T-cell (primary cell): ENCODE measurements around the gene TBX15. TPM values are rescaled to one million over a fixed set of nuclear protein-coding genes. Genes with fewer than 3 reads are reported as not detected.

Experiments used
- ATAC-seq, 4 experiments: fragments of 200-7000 bp in 3 of 4; fragments of 150-1000 bp in 1 of 4; cut with Tn5 transposase; replicated peaks in 1 of 4; 1 replicate in 3 of 4; 2 replicates in 1 of 4; pipeline ENCODE4 v1.10.0; 2021; ENCODE audit warnings: moderate library complexity in 3 of 4, mild to moderate bottlenecking in 2 of 4, moderate number of reproducible peaks in 1 of 4
- CTCF ChIA-PET, 2 donors: fragments of 300-600 bp; sonication (Branson Sonifier 250); formaldehyde crosslinking; loops; one replicate each; lab custom pipeline; 2022; ENCODE audit warnings: antibody characterized with exemption in 2 of 2; lab: Charles Lee
- POLR2A ChIA-PET, 2 donors: fragments of 300-600 bp; sonication (Branson Sonifier 250); formaldehyde crosslinking; loops; one replicate each; lab custom pipeline; 2022; ENCODE audit warnings: antibody characterized with exemption in 2 of 2; lab: Charles Lee
- DNase-seq, 35 experiments: peaks; one replicate each; pipeline versions ENCODE4 v3.0.0 to v3.0.0-alpha.2; 2013 to 2023
- H3K27ac ChIP-seq: one replicate; pipeline ENCODE4 v1.5.1; 2013; ENCODE audit warnings: low read length
- H3K27me3 ChIP-seq, 2 experiments: replicated peaks in 1 of 2; 1 replicate in 1 of 2; 2 replicates in 1 of 2; pipeline versions ENCODE4 v1.6.1 to v1.7.0; 2013; ENCODE audit warnings: low read length in 1 of 2, mixed read lengths in 1 of 2; ENCODE audit not compliant: control insufficient read depth in 2 of 2, insufficient read depth in 2 of 2; ENCODE audit errors: extremely low read depth in 1 of 2
- H3K36me3 ChIP-seq, 2 donors: 1 replicate in 1 of 2; 2 replicates in 1 of 2; pipeline versions ENCODE4 v1.6.1 to v1.7.0; 2013; ENCODE audit warnings: low read length in 1 of 2; ENCODE audit not compliant: control insufficient read depth in 2 of 2, insufficient read depth in 1 of 2; ENCODE audit errors: extremely low read depth in 1 of 2
- H3K4me1 ChIP-seq, 2 experiments: 1 replicate in 1 of 2; 2 replicates in 1 of 2; pipeline versions ENCODE4 v1.6.1 to v1.7.0; 2013; ENCODE audit warnings: low read length in 2 of 2, mixed read lengths in 1 of 2; ENCODE audit not compliant: insufficient read depth in 2 of 2, control insufficient read depth in 1 of 2; ENCODE audit errors: extremely low read depth in 1 of 2
- H3K4me3 ChIP-seq, 2 donors: 1 replicate in 1 of 2; 2 replicates in 1 of 2; pipeline versions ENCODE4 v1.5.1 to v1.7.0; 2013; ENCODE audit warnings: mild to moderate bottlenecking in 2 of 2, low read length in 1 of 2, moderate library complexity in 1 of 2; ENCODE audit not compliant: control insufficient read depth in 1 of 2; ENCODE audit errors: extremely low read depth in 1 of 2
- H3K9me3 ChIP-seq: 2 replicates; pipeline ENCODE4 v1.7.0; 2013
- H3K27ac Mint-ChIP-seq, 2 donors: one replicate each; pipeline ENCODE4 v1.8.0; 2020 to 2021; ENCODE audit warnings: mild to moderate bottlenecking in 2 of 2, mixed read lengths in 2 of 2
- H3K27me3 Mint-ChIP-seq, 2 donors: one replicate each; pipeline ENCODE4 v1.8.0; 2021 to 2022; ENCODE audit warnings: mixed read lengths in 2 of 2
- H3K36me3 Mint-ChIP-seq: one replicate; pipeline ENCODE4 v1.8.0; 2021; ENCODE audit warnings: mixed read lengths
- H3K4me1 Mint-ChIP-seq, 3 donors: one replicate each; pipeline ENCODE4 v1.8.0; 2020 to 2022; ENCODE audit warnings: mixed read lengths in 3 of 3, mild to moderate bottlenecking in 1 of 3
- H3K4me3 Mint-ChIP-seq, 3 donors: one replicate each; pipeline ENCODE4 v1.8.0; 2020 to 2022; ENCODE audit warnings: mild to moderate bottlenecking in 3 of 3, mixed read lengths in 3 of 3, moderate library complexity in 3 of 3
- H3K9me3 Mint-ChIP-seq, 3 donors: one replicate each; pipeline ENCODE4 v1.8.0; 2020 to 2022; ENCODE audit warnings: mixed read lengths in 3 of 3
- WGBS: methylation state at CpG from one replicate; pipeline ENCODE4 v1.1.5; 2013; ENCODE audit warnings: missing lambda C conversion rate; ENCODE audit not compliant: insufficient coverage; 5-methylcytosine and 5-hydroxymethylcytosine counted together
- total RNA-seq, 35 experiments: library from RNA in 6 of 35; stranded (reverse) in 6 of 35; fragments of 120-200 nt in 1 of 35; gene quantifications; one replicate each; pipeline versions ENCODE4 v1.2.1 to v1.2.4 and lab custom pipeline; 2013 to 2026

Gene TBX15
- total RNA-seq, 5 donors from 2014 or later (not counting 1 experiment from before 2014, with no cell fraction given) = 0.12 TPM; not detected in 4

- CTCF ChIA-PET = no interaction called here
- Mint-ChIP-seq H3K4me3 (peak overlapping the region in 1 of 3 donors; percentile 69), H3K4me1 (peaks cover 8 to 12% (median 10%) of the 10 kb centered on the region in 3 donors), H3K36me3 (peaks cover 10% of the 10 kb centered on the region), H3K27ac (no peak overlapping the region), H3K9me3 (peaks cover 9 to 22% (median 18%) of the 10 kb centered on the region in 3 donors), H3K27me3 (peaks cover 75 to 82% of the 10 kb centered on the region in 2 donors)
- ATAC-seq (peak in 1 of 4 experiments; percentile 17), DNase-seq (no peak)
- no peak overlapping the region for H3K27ac ChIP-seq
- peaks cover 35 to 47% of the 10 kb centered on the region in 2 experiments for H3K27me3 ChIP-seq
- peaks cover 0 to 13% of the 10 kb centered on the region in 2 experiments for H3K4me1 ChIP-seq
- H3K9me3 ChIP-seq = no peaks in the 10 kb centered on the region
- WGBS = 8% methylated on average over 58 of the region's 61 CpGs
- peak overlapping the region; percentile 3 to 53 for H3K4me3 ChIP-seq
- POLR2A ChIA-PET = no interaction called here
- no peaks in the 10 kb centered on the region for H3K36me3 ChIP-seq
Measured at GRCh38 chr1:119007670-119008482, 19.7 kb upstream of the TBX15 start.

GRCh38 chr1:119007339-119007669, 19.2 kb upstream of the TBX15 start:
- Histone ChIP-seq H3K4me1 (peaks cover 0 to 13% of the 10 kb centered on the region in 2 experiments), H3K36me3 (no peaks in the 10 kb centered on the region), H3K27me3 (peaks cover 37 to 51% of the 10 kb centered on the region in 2 experiments), H3K4me3 (no peak overlapping the region), H3K9me3 (no peaks in the 10 kb centered on the region), H3K27ac (no peak overlapping the region)
- 14% methylated on average over 22 of the region's 22 CpGs for WGBS
- CTCF ChIA-PET = no interaction called here
- Mint-ChIP-seq H3K36me3 (peaks cover 8% of the 10 kb centered on the region), H3K4me1 (peaks cover 8 to 12% (median 11%) of the 10 kb centered on the region in 3 donors), H3K4me3 (no peak overlapping the region), H3K9me3 (peaks cover 4 to 18% (median 14%) of the 10 kb centered on the region in 3 donors), H3K27ac (no peak overlapping the region), H3K27me3 (peaks cover 74 to 82% of the 10 kb centered on the region in 2 donors)
- DNase-seq (no peak), ATAC-seq (no peak)
- POLR2A ChIA-PET = no interaction called here

DNA sequence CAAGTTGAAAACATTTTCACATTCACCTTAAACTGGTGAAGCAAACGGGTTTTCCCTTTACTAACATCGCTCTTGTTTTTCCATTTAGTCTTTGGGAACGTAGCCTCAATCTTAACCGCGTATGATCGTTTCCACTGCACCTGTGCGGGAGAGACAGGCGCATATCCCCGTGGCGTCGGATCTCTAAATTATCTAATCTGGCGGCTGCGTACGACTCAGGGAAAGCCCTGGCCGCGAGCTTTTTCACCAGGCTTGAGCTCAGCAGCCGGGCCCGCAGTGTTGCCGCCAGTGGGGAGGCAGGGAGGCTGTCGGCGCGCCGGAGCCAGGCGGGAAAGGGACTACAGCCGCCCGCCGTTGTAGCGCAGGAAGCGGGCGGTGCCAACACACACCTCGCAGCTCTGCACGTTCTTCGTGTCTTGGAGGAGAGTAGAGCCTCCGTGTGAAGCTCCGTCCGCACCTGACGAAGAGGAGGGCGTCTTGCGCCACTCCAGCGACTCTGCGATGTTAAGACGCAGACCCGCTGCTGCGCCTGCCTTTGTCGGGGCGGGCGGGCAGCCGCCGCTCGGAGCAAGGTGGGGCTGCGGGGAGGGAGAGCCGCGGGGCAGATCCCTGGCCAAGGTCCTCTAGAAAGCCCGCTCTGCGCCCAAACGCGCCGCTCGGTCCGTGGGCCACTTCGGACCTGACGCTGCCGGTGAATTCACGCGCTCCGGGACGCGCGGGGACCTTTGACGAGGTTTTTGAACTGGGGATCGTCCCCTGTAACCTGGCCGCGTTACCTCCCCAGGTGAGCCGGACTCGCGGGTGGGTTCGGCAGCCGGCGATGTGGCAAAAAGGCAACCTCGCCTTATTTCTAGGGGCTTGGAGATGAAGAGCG, 18.5 kb upstream of the TBX15 start:
- peaks cover 41 to 58% of the 10 kb centered on the region in 2 experiments for H3K27me3 ChIP-seq
- H3K4me1 Mint-ChIP-seq = peaks cover 8 to 16% (median 12%) of the 10 kb centered on the region in 3 donors
- H3K27ac ChIP-seq = no peak overlapping the region
- H3K9me3 ChIP-seq = no peaks in the 10 kb centered on the region
- peaks cover 3% of the 10 kb centered on the region for H3K36me3 Mint-ChIP-seq
- ChIA-PET CTCF (no interaction called here), POLR2A (no interaction called here)
- H3K27ac Mint-ChIP-seq = no peak overlapping the region
- H3K27me3 Mint-ChIP-seq = peaks cover 75 to 85% of the 10 kb centered on the region in 2 donors
- ATAC-seq = no peak
- DNase-seq = no peak
- no peak overlapping the region for H3K4me3 ChIP-seq
- 9% methylated on average over 81 of the region's 81 CpGs for WGBS
- H3K9me3 Mint-ChIP-seq = peaks cover 4 to 16% (median 10%) of the 10 kb centered on the region in 3 donors
- H3K4me3 Mint-ChIP-seq = peak overlapping the region in 1 of 3 donors; percentile 34
- peaks cover 0 to 13% of the 10 kb centered on the region in 2 experiments for H3K4me1 ChIP-seq
- no peaks in the 10 kb centered on the region for H3K36me3 ChIP-seq

DNA sequence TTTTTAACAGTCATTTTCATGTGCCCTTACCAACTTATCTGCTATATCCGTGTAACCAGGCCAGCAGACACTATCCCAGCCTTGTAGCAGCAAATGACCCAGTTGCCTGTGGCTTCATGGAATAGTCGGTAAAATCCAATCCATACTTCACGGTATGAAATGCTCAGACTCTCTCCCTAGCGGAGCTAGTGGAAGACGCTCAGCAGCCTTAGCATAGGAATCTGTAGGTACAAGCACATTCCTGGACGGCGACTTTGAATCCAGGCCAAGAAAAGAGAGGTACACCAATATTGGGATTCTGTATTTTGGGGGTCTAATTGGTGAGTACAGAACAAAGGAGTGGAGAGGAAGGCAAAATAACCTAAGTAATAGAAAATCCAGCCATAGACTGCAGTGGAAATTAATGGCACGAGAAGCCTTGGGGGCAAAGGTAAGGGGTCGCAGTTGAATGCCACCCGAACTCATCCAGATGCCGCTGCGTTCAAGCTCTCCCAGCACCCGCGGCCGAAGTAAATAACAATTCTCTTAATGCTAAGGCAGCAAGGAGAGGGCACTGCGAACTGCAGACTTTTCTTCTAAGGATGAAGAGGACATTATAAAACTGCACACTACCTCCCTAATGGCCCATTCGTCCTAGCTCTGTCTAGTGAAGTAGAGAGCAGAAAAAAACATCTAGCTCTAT, 17.7 kb upstream of the TBX15 start:
- peaks cover 10 to 16% (median 14%) of the 10 kb centered on the region in 3 donors for H3K4me1 Mint-ChIP-seq
- H3K9me3 Mint-ChIP-seq = peaks cover 4 to 16% (median 7%) of the 10 kb centered on the region in 3 donors
- POLR2A ChIA-PET = no interaction called here

DNA sequence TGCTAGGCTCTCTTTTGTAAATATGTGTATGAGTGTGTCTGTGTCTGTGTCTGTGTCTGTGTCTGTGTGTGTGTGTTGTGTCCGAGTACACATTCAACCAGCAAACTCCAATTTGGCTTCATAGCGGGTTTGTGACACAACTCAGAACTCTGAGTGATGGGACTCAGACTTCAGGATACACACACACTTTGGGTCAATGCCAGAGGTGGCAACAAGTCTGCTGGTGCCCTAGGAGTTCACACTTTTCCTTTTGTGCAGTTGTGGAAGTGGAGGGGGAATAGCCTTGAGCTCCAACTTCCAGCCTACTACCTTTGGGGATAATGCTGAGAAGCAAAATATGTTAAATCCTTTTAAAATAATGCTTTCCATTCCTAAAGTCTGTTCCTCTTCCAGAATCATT, 16.6 kb upstream of the TBX15 start:
- peaks cover 18 to 23% (median 22%) of the 10 kb centered on the region in 3 donors for H3K4me1 Mint-ChIP-seq
- ChIA-PET POLR2A (no interaction called here), CTCF (no interaction called here)
- Histone ChIP-seq H3K36me3 (no peaks in the 10 kb centered on the region), H3K4me1 (peaks cover 0 to 22% of the 10 kb centered on the region in 2 experiments), H3K27me3 (peaks cover 39 to 76% of the 10 kb centered on the region in 2 experiments), H3K4me3 (no peak overlapping the region), H3K27ac (no peak overlapping the region), H3K9me3 (no peaks in the 10 kb centered on the region)
- H3K27ac Mint-ChIP-seq = no peak overlapping the region
- peaks cover 4 to 16% (median 5%) of the 10 kb centered on the region in 3 donors for H3K9me3 Mint-ChIP-seq
- DNase-seq = no peak
- peaks cover 3% of the 10 kb centered on the region for H3K36me3 Mint-ChIP-seq
- H3K4me3 Mint-ChIP-seq = no peak overlapping the region
- ATAC-seq = no peak
- no CpG with 5 or more reads among the region's 2 CpGs for WGBS
- H3K27me3 Mint-ChIP-seq = peaks cover 72 to 81% of the 10 kb centered on the region in 2 donors

More for the DNA sequence above, 17.7 kb upstream of the TBX15 start:
- ATAC-seq (no peak), DNase-seq (no peak)
- Histone ChIP-seq H3K27me3 (peaks cover 39 to 65% of the 10 kb centered on the region in 2 experiments), H3K4me3 (no peak overlapping the region), H3K4me1 (peaks cover 0 to 15% of the 10 kb centered on the region in 2 experiments), H3K27ac (no peak overlapping the region), H3K36me3 (no peaks in the 10 kb centered on the region), H3K9me3 (no peaks in the 10 kb centered on the region)
- H3K27me3 Mint-ChIP-seq = peaks cover 75 to 83% of the 10 kb centered on the region in 2 donors
- peak overlapping the region in 1 of 3 donors; percentile 34 for H3K4me3 Mint-ChIP-seq
- WGBS = 19% methylated on average over 9 of the region's 17 CpGs
- H3K36me3 Mint-ChIP-seq = peaks cover 3% of the 10 kb centered on the region
- no peak overlapping the region for H3K27ac Mint-ChIP-seq
- CTCF ChIA-PET = no interaction called here

DNA sequence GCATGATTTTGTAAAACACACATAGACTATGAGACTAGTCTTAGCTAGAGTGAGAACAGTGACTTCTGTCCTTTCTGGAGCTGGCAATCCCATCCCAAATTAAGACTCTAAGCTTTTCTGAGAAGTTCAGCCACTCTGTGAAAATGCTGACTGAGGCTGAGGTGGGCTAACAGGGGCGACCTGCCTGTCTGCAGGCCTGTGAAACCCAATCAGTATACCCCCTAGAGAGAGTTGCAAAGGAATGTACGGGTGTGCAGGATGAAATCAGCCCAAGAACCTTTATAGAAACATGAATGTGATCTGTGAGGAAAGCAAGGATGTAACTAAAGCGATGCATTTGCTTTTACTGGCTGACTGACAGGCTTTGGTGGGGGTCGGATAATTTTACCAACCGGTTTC, 16.0 kb upstream of the TBX15 start:
- POLR2A ChIA-PET = no interaction called here
- Histone ChIP-seq H3K27me3 (peaks cover 33 to 83% of the 10 kb centered on the region in 2 experiments), H3K4me1 (peaks cover 0 to 22% of the 10 kb centered on the region in 2 experiments), H3K36me3 (no peaks in the 10 kb centered on the region), H3K9me3 (no peaks in the 10 kb centered on the region), H3K4me3 (no peak overlapping the region), H3K27ac (no peak overlapping the region)
- peaks cover 3% of the 10 kb centered on the region for H3K36me3 Mint-ChIP-seq
- CTCF ChIA-PET = no interaction called here
- no peak overlapping the region for H3K27ac Mint-ChIP-seq
- no peak for ATAC-seq
- no peak overlapping the region for H3K4me3 Mint-ChIP-seq
- H3K4me1 Mint-ChIP-seq = peaks cover 18 to 23% (median 19%) of the 10 kb centered on the region in 3 donors
- peaks cover 2 to 12% (median 4%) of the 10 kb centered on the region in 3 donors for H3K9me3 Mint-ChIP-seq
- 33% methylated on average over 1 of the region's 5 CpGs for WGBS
- H3K27me3 Mint-ChIP-seq = peaks cover 73 to 82% of the 10 kb centered on the region in 2 donors
- DNase-seq = no peak
